HEK293 (cell line): ENCODE data around the gene NECAB2.

ENCODE experiments used
- CTCF ChIP-seq: fragments of 450-650 bp; formaldehyde crosslinking; IDR thresholded peaks from 2 replicates; pipeline ENCODE4 v1.5.1; 2016; ENCODE audit warnings: missing biosample characterization, missing genetic modification characterization
- OVOL3 ChIP-seq: fragments of 450-650 bp; formaldehyde crosslinking; IDR thresholded peaks from 2 replicates; pipeline ENCODE4 v1.5.1; 2016; ENCODE audit warnings: missing biosample characterization, missing genetic modification characterization
- PBX3 ChIP-seq: sonication (generic); formaldehyde crosslinking; IDR thresholded peaks from 2 replicates; pipeline ENCODE4 v1.8.1; 2022; ENCODE audit warnings: mild to moderate bottlenecking, moderate library complexity, missing genetic modification reagents
- ZBTB10 ChIP-seq: fragments of 450-650 bp; formaldehyde crosslinking; IDR thresholded peaks from 2 replicates; pipeline ENCODE4 v1.5.1; 2016; ENCODE audit warnings: missing biosample characterization, missing genetic modification characterization
- ZNF138 ChIP-seq: fragments of 450-650 bp; formaldehyde crosslinking; IDR thresholded peaks from 2 replicates; pipeline ENCODE4 v1.5.1; 2016; ENCODE audit warnings: missing biosample characterization, missing genetic modification characterization, borderline replicate concordance
- ZNF311 ChIP-seq: fragments of 450-650 bp; formaldehyde crosslinking; IDR thresholded peaks from 2 replicates; pipeline ENCODE4 v1.5.1; 2017; ENCODE audit warnings: missing biosample characterization, missing genetic modification characterization, borderline replicate concordance
- ZNF324 ChIP-seq: fragments of 450-650 bp; formaldehyde crosslinking; IDR thresholded peaks from 2 replicates; pipeline ENCODE4 v1.5.1; 2016; ENCODE audit warnings: missing biosample characterization, missing genetic modification characterization
- ZNF341 ChIP-seq: fragments of 450-650 bp; formaldehyde crosslinking; IDR thresholded peaks from 2 replicates; pipeline ENCODE4; 2016; ENCODE audit warnings: low read depth, missing biosample characterization, missing genetic modification characterization
- ZNF48 ChIP-seq: fragments of 450-650 bp; formaldehyde crosslinking; IDR thresholded peaks from 2 replicates; pipeline ENCODE4 v1.5.1; 2016; ENCODE audit warnings: missing biosample characterization, missing genetic modification characterization
- ZNF664 ChIP-seq: fragments of 450-650 bp; formaldehyde crosslinking; IDR thresholded peaks from 2 replicates; pipeline ENCODE4 v1.5.1; 2016; ENCODE audit warnings: missing biosample characterization, missing genetic modification characterization
- ZSCAN5A ChIP-seq: fragments of 450-650 bp; formaldehyde crosslinking; IDR thresholded peaks from 2 replicates; pipeline ENCODE4 v1.5.1; 2016; ENCODE audit warnings: missing biosample characterization, missing genetic modification characterization
- TF ChIP-seq, protein P1 (sequence below): fragments of 450-650 bp; formaldehyde crosslinking; IDR thresholded peaks from 2 replicates; pipeline ENCODE4 v1.5.1; 2016; ENCODE audit warnings: missing biosample characterization, missing genetic modification characterization, low read depth
- TF ChIP-seq, protein P2 (sequence below): fragments of 450-650 bp; formaldehyde crosslinking; IDR thresholded peaks from 2 replicates; pipeline ENCODE4 v1.5.1; 2016; ENCODE audit warnings: missing biosample characterization, missing genetic modification characterization

GRCh38 chr16:83947642-83948234 is 20.3 kb upstream of the NECAB2 start:
- TF ChIP-seq ZBTB10 (tag by site-specific recombination) (no peak), CTCF (tag by site-specific recombination) (no peak), ZSCAN5A (no peak), ZNF48 (tag by site-specific recombination) (no peak), ZNF324 (tag by site-specific recombination) (no peak), OVOL3 (tag by site-specific recombination) (no peak), PBX3 (CRISPR knock-in tag) (no peak), ZNF341 (tag by site-specific recombination) (no peak), ZNF311 (tag by site-specific recombination) (no peak), ZNF664 (no peak), ZNF138 (no peak)
- TF ChIP-seq, protein P1, sequence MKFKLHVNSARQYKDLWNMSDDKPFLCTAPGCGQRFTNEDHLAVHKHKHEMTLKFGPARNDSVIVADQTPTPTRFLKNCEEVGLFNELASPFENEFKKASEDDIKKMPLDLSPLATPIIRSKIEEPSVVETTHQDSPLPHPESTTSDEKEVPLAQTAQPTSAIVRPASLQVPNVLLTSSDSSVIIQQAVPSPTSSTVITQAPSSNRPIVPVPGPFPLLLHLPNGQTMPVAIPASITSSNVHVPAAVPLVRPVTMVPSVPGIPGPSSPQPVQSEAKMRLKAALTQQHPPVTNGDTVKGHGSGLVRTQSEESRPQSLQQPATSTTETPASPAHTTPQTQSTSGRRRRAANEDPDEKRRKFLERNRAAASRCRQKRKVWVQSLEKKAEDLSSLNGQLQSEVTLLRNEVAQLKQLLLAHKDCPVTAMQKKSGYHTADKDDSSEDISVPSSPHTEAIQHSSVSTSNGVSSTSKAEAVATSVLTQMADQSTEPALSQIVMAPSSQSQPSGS (tag by site-specific recombination), result no peak
- TF ChIP-seq, protein P2, sequence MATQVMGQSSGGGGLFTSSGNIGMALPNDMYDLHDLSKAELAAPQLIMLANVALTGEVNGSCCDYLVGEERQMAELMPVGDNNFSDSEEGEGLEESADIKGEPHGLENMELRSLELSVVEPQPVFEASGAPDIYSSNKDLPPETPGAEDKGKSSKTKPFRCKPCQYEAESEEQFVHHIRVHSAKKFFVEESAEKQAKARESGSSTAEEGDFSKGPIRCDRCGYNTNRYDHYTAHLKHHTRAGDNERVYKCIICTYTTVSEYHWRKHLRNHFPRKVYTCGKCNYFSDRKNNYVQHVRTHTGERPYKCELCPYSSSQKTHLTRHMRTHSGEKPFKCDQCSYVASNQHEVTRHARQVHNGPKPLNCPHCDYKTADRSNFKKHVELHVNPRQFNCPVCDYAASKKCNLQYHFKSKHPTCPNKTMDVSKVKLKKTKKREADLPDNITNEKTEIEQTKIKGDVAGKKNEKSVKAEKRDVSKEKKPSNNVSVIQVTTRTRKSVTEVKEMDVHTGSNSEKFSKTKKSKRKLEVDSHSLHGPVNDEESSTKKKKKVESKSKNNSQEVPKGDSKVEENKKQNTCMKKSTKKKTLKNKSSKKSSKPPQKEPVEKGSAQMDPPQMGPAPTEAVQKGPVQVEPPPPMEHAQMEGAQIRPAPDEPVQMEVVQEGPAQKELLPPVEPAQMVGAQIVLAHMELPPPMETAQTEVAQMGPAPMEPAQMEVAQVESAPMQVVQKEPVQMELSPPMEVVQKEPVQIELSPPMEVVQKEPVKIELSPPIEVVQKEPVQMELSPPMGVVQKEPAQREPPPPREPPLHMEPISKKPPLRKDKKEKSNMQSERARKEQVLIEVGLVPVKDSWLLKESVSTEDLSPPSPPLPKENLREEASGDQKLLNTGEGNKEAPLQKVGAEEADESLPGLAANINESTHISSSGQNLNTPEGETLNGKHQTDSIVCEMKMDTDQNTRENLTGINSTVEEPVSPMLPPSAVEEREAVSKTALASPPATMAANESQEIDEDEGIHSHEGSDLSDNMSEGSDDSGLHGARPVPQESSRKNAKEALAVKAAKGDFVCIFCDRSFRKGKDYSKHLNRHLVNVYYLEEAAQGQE (tag by site-specific recombination), result no peak
